Measurements from ENCODE around the gene DNHD1. TPM values are rescaled to one million over a fixed set of nuclear protein-coding genes. Genes with fewer than 3 reads are reported as not detected.
A peak's percentile ranks its signal among the peaks of the same experiment; 100 is the strongest.

The DNHD1 gene
- total RNA-seq, 1 donor from 2014 or later: 4.4 TPM

GRCh38 chr11:6565325-6565724, 68.2 kb downstream of the DNHD1 start:
- intact Hi-C loops (cut with micrococcal nuclease): no loop called here
- Histone ChIP-seq H3K36me3 (no peaks in the 10 kb centered on the region), H3K4me1 (peaks cover 34% of the 10 kb centered on the region), H3K4me3 (no peak overlapping the region), H3K9me3 (replicated peaks) (no peaks in the 10 kb centered on the region), H3K27me3 (ENCODE audit: low read depth) (no peaks in the 10 kb centered on the region), H3K27ac (replicated peaks) (no peak overlapping the region)
- DNase-seq: no peak
- no peak for TF ChIP-seq CTCF (IDR thresholded peaks at IDR 0.05; ENCODE audit: borderline replicate concordance)

- Histone ChIP-seq H3K36me3 (no peaks in the 10 kb centered on the region), H3K4me1 (peaks cover 34% of the 10 kb centered on the region), H3K4me3 (no peak overlapping the region), H3K27ac (replicated peaks) (peak overlapping the region; percentile 51), H3K27me3 (ENCODE audit: low read depth) (no peaks in the 10 kb centered on the region), H3K9me3 (replicated peaks) (no peaks in the 10 kb centered on the region)
- no peak for TF ChIP-seq CTCF (IDR thresholded peaks at IDR 0.05; ENCODE audit: borderline replicate concordance)
- intact Hi-C loops (cut with micrococcal nuclease): no loop called here
- no peak for DNase-seq
These were observed 69.1 kb downstream of the DNHD1 start for GRCh38 chr11:6565988-6566703.

- Histone ChIP-seq H3K36me3 (no peaks in the 10 kb centered on the region), H3K27me3 (ENCODE audit: low read depth) (no peaks in the 10 kb centered on the region), H3K4me1 (peaks cover 34% of the 10 kb centered on the region), H3K27ac (replicated peaks) (peak overlapping the region; percentile 51), H3K9me3 (replicated peaks) (no peaks in the 10 kb centered on the region), H3K4me3 (no peak overlapping the region)
- intact Hi-C loops (cut with micrococcal nuclease): no loop called here
- no peak for DNase-seq
- no peak for TF ChIP-seq CTCF (IDR thresholded peaks at IDR 0.05; ENCODE audit: borderline replicate concordance)
These were observed 69.8 kb downstream of the DNHD1 start for GRCh38 chr11:6566704-6567370.

GRCh38 chr11:6567371-6567745, 70.3 kb downstream of the DNHD1 start:
- H3K27ac ChIP-seq (replicated peaks): peak overlapping the region; percentile 51
- no peaks in the 10 kb centered on the region for H3K27me3 ChIP-seq (ENCODE audit: low read depth)
- DNase-seq: no peak
- no peaks in the 10 kb centered on the region for H3K36me3 ChIP-seq
- no peak overlapping the region for H3K4me3 ChIP-seq
- H3K4me1 ChIP-seq: peaks cover 34% of the 10 kb centered on the region
- intact Hi-C loops (cut with micrococcal nuclease): no loop called here
- no peaks in the 10 kb centered on the region for H3K9me3 ChIP-seq (replicated peaks)
- no peak for TF ChIP-seq CTCF (IDR thresholded peaks at IDR 0.05; ENCODE audit: borderline replicate concordance)

DNA sequence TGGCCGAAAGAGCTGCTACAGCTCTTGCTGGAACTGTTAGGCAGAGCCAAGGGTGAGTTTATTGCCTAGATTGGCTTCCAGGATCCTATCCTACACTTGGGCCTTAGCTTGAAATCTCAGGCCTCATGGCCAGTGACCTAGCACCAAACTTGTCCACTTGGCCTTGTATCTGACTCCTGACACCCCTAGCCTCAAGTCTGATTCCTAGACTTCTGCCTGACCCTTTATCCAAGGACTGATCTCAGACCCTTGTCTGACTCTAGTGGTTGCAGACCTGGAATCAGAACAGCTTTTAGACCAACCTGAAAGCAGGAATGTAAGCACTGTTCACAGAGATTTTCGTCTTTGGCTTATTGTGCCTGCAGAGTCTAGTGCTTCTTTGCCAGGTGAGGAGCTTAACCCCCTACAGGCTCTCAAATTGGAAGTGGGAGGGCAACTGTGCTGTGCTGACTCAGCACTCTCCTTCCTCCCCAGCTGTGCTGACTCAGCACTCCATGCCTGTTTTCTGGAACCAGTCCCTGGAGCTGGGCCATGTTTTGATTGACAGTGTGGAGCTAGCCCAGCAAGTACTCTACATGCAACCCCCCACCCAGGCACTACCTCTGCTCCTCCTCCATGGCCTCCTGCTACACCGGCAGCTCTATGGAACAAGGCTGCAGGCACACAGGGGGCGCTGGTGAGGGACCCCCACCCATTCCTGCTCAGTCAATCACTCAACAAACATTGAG, 71.3 kb downstream of the DNHD1 start:
- Histone ChIP-seq H3K4me3 (no peak overlapping the region), H3K36me3 (no peaks in the 10 kb centered on the region), H3K9me3 (replicated peaks) (no peaks in the 10 kb centered on the region), H3K27ac (replicated peaks) (peak overlapping the region; percentile 51), H3K27me3 (ENCODE audit: low read depth) (no peaks in the 10 kb centered on the region), H3K4me1 (peaks cover 34% of the 10 kb centered on the region)
- DNase-seq: peak; percentile 51
- no peak for TF ChIP-seq CTCF (IDR thresholded peaks at IDR 0.05; ENCODE audit: borderline replicate concordance)
- intact Hi-C loops (cut with micrococcal nuclease): no loop called here
